Measurements from ENCODE around the gene SPTBN4. TPM values are rescaled to one million over a fixed set of nuclear protein-coding genes. Genes with fewer than 3 reads are reported as not detected.
"Not testable (repeated sequence)": the region's sequence is repeated elsewhere in the genome, so short reads cannot be mapped to it uniquely, and the experiment has no call there.

The SPTBN4 gene
- total and polyA plus RNA-seq, 2 donors (not counting 1 experiment from before 2014, with no cell fraction given): 0.03 to 0.67 TPM

DNA sequence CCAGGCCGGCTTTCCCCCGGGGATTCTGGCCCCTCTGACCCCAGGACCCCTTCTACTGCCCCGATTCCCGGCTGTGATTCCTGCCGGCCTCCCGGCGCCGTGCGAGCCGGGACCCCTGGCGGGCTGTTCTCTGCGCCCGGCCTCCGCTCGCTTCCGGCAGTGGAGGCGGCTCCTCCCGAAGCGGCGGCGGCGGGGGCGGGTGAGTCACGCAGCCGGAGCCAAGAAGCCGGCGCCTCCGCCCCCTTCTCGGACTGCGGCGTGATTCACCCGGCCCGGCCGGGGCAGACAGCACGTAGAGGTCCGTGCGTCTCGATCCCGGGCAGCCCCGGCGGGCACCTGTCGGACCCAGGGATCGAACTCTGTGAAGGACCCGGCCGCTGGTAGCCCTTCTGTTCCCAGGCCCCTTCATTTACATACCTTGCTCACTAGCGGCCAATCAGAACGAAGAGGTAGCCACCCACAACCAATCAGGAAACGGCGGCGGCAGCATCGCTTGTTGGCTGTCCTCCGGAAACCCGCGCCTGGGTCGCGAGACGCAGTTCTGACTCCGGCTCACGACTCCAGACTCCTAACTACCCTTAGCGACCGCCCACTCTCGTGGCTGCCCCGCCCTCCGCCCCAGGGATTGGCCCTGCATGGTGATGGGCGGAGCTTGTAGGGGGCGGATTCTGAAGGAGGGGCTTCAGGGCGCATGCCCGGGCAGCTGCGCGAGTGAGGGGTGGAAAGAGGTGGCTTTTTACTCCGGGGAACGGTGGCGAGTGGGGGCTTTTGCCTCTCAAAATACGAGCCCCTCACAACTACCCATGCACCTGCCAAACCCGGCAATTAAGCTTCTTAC lies 41.1 kb upstream of the SPTBN4 start, which contains the start of gene SERTAD1:
SERTAD1 (minus strand) TSS at position 543 of the 838 bp plus-strand sequence. CDS start 2,446 bp downstream, outside the sequence.
- no peaks in the 10 kb centered on the region for H3K27me3 Mint-ChIP-seq
- Histone ChIP-seq H3K9me3 (ENCODE audit: control extremely low read depth in 1 of 3, control insufficient read depth in 2 of 3, insufficient read depth in 1 of 3, low read length in 2 of 3) (no peaks in the 10 kb centered on the region), H3K4me2 (replicated peaks; ENCODE audit: low read depth, low read length, poor library complexity, severe bottlenecking) (peak within 1 kb of the TSS; percentile 92), H3K4me1 (ENCODE audit: control insufficient read depth in 2 of 2, insufficient read depth in 2 of 2, low read length in 2 of 2) (peaks cover 14 to 24% of the 10 kb centered on the region in 2 donors), H3K9ac (ENCODE audit: low read length) (peak within 1 kb of the TSS; percentile 85), H3K79me2 (ENCODE audit: control insufficient read depth, insufficient read depth, low read length) (peaks cover 26% of the 10 kb centered on the region), H4K20me1 (ENCODE audit: control insufficient read depth, insufficient read depth, low read length, poor library complexity, severe bottlenecking) (no peaks in the 10 kb centered on the region), H3K36me3 (replicated peaks in 1 of 2; ENCODE audit: control extremely low read depth in 1 of 2, control insufficient read depth in 1 of 2, extremely low read depth in 1 of 2, insufficient read depth in 2 of 2, low read length in 1 of 2) (peaks cover 0 to 9% of the 10 kb centered on the region in 2 experiments), H3K27me3 (replicated peaks in 1 of 4; ENCODE audit: control extremely low read depth in 1 of 4, control insufficient read depth in 3 of 4, insufficient read depth in 4 of 4, low read length in 3 of 4) (no peaks in the 10 kb centered on the region), H2AFZ (ENCODE audit: insufficient read depth, low read depth, low read length, poor library complexity, severe bottlenecking) (peak within 1 kb of the TSS; percentile 81), H3K4me3 (ENCODE audit: control extremely low read depth in 1 of 5, extremely low read depth in 1 of 5, insufficient read depth in 1 of 5, low read depth in 2 of 5, low read length in 4 of 5) (peak within 1 kb of the TSS; percentile 71 to 89 (median 82)), H3K27ac (ENCODE audit: low read length in 2 of 2) (peak within 1 kb of the TSS; percentile 84 to 93)
- TF ChIP-seq, protein P1, sequence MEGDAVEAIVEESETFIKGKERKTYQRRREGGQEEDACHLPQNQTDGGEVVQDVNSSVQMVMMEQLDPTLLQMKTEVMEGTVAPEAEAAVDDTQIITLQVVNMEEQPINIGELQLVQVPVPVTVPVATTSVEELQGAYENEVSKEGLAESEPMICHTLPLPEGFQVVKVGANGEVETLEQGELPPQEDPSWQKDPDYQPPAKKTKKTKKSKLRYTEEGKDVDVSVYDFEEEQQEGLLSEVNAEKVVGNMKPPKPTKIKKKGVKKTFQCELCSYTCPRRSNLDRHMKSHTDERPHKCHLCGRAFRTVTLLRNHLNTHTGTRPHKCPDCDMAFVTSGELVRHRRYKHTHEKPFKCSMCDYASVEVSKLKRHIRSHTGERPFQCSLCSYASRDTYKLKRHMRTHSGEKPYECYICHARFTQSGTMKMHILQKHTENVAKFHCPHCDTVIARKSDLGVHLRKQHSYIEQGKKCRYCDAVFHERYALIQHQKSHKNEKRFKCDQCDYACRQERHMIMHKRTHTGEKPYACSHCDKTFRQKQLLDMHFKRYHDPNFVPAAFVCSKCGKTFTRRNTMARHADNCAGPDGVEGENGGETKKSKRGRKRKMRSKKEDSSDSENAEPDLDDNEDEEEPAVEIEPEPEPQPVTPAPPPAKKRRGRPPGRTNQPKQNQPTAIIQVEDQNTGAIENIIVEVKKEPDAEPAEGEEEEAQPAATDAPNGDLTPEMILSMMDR (IDR thresholded peaks at IDR 0.05): peak; percentile 75
- no peak for TF ChIP-seq EZH2 (IDR thresholded peaks at IDR 0.05; ENCODE audit: borderline replicate concordance, insufficient read depth, low read depth, low read length, poor library complexity, severe bottlenecking)
- WGBS (ENCODE audit: insufficient coverage): under 1% methylated on average over 63 of the region's 75 CpGs
- no peaks in the 10 kb centered on the region for H3K9me3 Mint-ChIP-seq (ENCODE audit: insufficient read depth)
- POLR2A ChIA-PET: interaction anchor here (0.6 to 5.8 kb wide), 9 partner anchors 9 to 1024 kb away, joined by 3 to 63 read pairs (median 6); partner anchors contain the start of genes AKT2, BLVRB, SERTAD3 and SPTBN4
- H3K27ac Mint-ChIP-seq: peak within 1 kb of the TSS; percentile 98
- CTCF ChIA-PET: interaction anchor here (0.9 to 9.5 kb wide), 12 partner anchors 9 to 286 kb away, joined by 3 to 86 read pairs (median 5); partner anchors contain the start of genes BLVRB, SERTAD3 and SPTBN4
- intact Hi-C loops (cut with micrococcal nuclease): loop anchor here (1.0 kb wide), 6 partner anchors 10 to 145 kb away; partner anchors contain the start of genes AKT2 and BLVRB
- peaks cover 27% of the 10 kb centered on the region for H3K4me1 Mint-ChIP-seq
- DNase-seq (peak; percentile 100), ATAC-seq (ENCODE audit: low read depth) (peak; percentile 89)
- H3K4me3 Mint-ChIP-seq: peak within 1 kb of the TSS; percentile 98

DNA sequence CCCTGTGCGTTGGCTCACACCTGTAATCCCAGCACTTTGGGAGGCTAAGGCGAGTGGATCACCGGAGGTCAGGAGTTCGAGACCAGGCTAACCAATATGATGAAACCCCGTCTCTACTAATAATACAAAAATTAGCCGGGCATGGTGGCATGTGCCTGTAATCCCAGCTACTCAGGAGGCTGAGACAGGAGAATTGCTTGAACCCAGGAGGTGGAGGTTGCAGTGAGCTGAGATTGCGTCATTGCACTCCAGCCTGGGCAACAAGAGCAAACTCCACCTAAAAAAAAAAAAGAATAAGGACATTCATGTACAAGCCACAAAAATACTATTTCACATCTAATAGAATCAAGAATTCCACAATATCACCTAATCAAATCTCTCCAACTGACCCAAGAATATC lies 38.6 kb upstream of the SPTBN4 start:
- DNase-seq; H3K36me3 ChIP-seq (replicated peaks in 1 of 2; ENCODE audit: control extremely low read depth in 1 of 2, control insufficient read depth in 1 of 2, extremely low read depth in 1 of 2, insufficient read depth in 2 of 2, low read length in 1 of 2); intact Hi-C loops (cut with micrococcal nuclease); H3K27me3 ChIP-seq (replicated peaks in 1 of 4; ENCODE audit: control extremely low read depth in 1 of 4, control insufficient read depth in 3 of 4, insufficient read depth in 4 of 4, low read length in 3 of 4); H3K4me3 Mint-ChIP-seq; ATAC-seq (ENCODE audit: low read depth); H2AFZ ChIP-seq (ENCODE audit: insufficient read depth, low read depth, low read length, poor library complexity, severe bottlenecking); H3K4me3 ChIP-seq (ENCODE audit: control extremely low read depth in 1 of 5, extremely low read depth in 1 of 5, insufficient read depth in 1 of 5, low read depth in 2 of 5, low read length in 4 of 5); H3K9me3 Mint-ChIP-seq (ENCODE audit: insufficient read depth); H3K27ac ChIP-seq (ENCODE audit: low read length in 2 of 2); H3K9ac ChIP-seq (ENCODE audit: low read length); H3K27ac Mint-ChIP-seq; H3K27me3 Mint-ChIP-seq; H4K20me1 ChIP-seq (ENCODE audit: control insufficient read depth, insufficient read depth, low read length, poor library complexity, severe bottlenecking); H3K9me3 ChIP-seq (ENCODE audit: control extremely low read depth in 1 of 3, control insufficient read depth in 2 of 3, insufficient read depth in 1 of 3, low read length in 2 of 3); H3K4me2 ChIP-seq (replicated peaks; ENCODE audit: low read depth, low read length, poor library complexity, severe bottlenecking): not testable (repeated sequence)
- Histone ChIP-seq H3K79me2 (ENCODE audit: control insufficient read depth, insufficient read depth, low read length) (peaks cover 18% of the 10 kb centered on the region), H3K4me1 (ENCODE audit: control insufficient read depth in 2 of 2, insufficient read depth in 2 of 2, low read length in 2 of 2) (peaks cover 12 to 20% of the 10 kb centered on the region in 2 donors)
- ChIA-PET CTCF (interaction anchor here (0.6 to 9.5 kb wide), 4 partner anchors 9 to 459 kb away, joined by 3 to 86 read pairs (median 4); partner anchors contain the start of genes BLVRB and SPTBN4), POLR2A (interaction anchor here (0.7 to 5.8 kb wide), 2 partner anchors 8 to 15 kb away, joined by 7 to 63 read pairs; partner anchors contain the start of gene SERTAD3)
- WGBS (ENCODE audit: insufficient coverage): 96% methylated on average over 4 of the region's 7 CpGs
- H3K4me1 Mint-ChIP-seq: peaks cover 22% of the 10 kb centered on the region

DNA sequence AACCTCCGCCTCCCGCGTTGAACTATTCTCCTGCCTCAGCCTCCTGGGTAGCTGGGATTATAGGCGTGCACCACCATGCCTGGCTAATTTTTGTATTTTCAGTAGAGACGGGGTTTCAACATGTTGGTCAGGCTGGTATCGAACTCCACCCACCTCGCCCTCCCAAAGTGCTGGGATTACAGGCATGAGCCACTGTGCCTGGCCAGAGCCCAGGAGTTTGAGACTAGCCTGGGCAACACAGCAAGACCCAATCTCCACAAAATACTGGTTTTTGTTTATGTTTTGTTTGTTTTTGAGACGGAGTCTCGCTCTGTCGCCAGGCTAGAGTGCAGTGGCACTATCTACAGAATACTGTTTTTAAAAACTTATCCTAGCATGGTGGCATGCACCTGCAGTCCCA lies 36.6 kb upstream of the SPTBN4 start:
- H2AFZ ChIP-seq (ENCODE audit: insufficient read depth, low read depth, low read length, poor library complexity, severe bottlenecking); intact Hi-C loops (cut with micrococcal nuclease); DNase-seq; H3K27ac ChIP-seq (ENCODE audit: low read length in 2 of 2); H3K4me3 Mint-ChIP-seq; H3K79me2 ChIP-seq (ENCODE audit: control insufficient read depth, insufficient read depth, low read length); H3K9me3 Mint-ChIP-seq (ENCODE audit: insufficient read depth); H3K27me3 Mint-ChIP-seq; ATAC-seq (ENCODE audit: low read depth); H3K4me3 ChIP-seq (ENCODE audit: control extremely low read depth in 1 of 5, extremely low read depth in 1 of 5, insufficient read depth in 1 of 5, low read depth in 2 of 5, low read length in 4 of 5); H3K27me3 ChIP-seq (replicated peaks in 1 of 4; ENCODE audit: control extremely low read depth in 1 of 4, control insufficient read depth in 3 of 4, insufficient read depth in 4 of 4, low read length in 3 of 4); H3K9me3 ChIP-seq (ENCODE audit: control extremely low read depth in 1 of 3, control insufficient read depth in 2 of 3, insufficient read depth in 1 of 3, low read length in 2 of 3); H3K9ac ChIP-seq (ENCODE audit: low read length); H3K36me3 ChIP-seq (replicated peaks in 1 of 2; ENCODE audit: control extremely low read depth in 1 of 2, control insufficient read depth in 1 of 2, extremely low read depth in 1 of 2, insufficient read depth in 2 of 2, low read length in 1 of 2); H3K4me2 ChIP-seq (replicated peaks; ENCODE audit: low read depth, low read length, poor library complexity, severe bottlenecking); H4K20me1 ChIP-seq (ENCODE audit: control insufficient read depth, insufficient read depth, low read length, poor library complexity, severe bottlenecking): not testable (repeated sequence)
- 98% methylated on average over 6 of the region's 10 CpGs for WGBS (ENCODE audit: insufficient coverage)
- Mint-ChIP-seq H3K4me1 (peaks cover 27% of the 10 kb centered on the region), H3K27ac (peak overlapping the region; percentile 46)
- ChIA-PET CTCF (interaction anchor here (1.2 kb wide), 1 partner anchor 10 kb away, joined by 5 read pairs; no protein-coding TSS in a partner anchor), POLR2A (interaction anchor here (0.6 to 0.9 kb wide), 3 partner anchors 9 to 243 kb away, joined by 4 read pairs; no protein-coding TSS in a partner anchor)
- peaks cover 23 to 25% of the 10 kb centered on the region in 2 donors for H3K4me1 ChIP-seq (ENCODE audit: control insufficient read depth in 2 of 2, insufficient read depth in 2 of 2, low read length in 2 of 2)

Data from B cell (primary cell).